ENCODE measurements around the gene SACS. TPM values are rescaled to one million over a fixed set of nuclear protein-coding genes. Genes with fewer than 3 reads are reported as not detected.
"Not testable (repeated sequence)": the region's sequence is repeated elsewhere in the genome, so short reads cannot be mapped to it uniquely, and the experiment has no call there.

SACS gene
- total RNA-seq, 2 donors from 2014 or later: 28.2 to 65.5 TPM

DNA sequence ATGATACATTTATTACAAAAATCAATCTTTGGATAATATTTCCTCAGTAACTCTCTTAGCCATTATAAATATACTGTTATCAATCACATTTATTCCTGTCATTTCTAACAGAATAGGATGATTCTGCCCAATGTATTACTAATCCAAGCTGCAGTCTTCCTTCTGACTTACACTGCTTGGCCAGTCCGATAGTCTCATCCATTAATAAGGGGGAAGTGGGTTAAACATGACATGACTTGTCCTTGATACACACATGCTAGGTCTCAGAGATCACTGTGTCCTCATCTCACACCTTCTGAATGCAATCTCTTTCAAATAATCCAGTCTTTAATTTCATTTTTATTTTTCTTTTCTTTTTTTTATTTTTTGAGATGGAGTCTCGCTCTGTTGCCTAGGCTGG lies 18.8 kb downstream of the SACS start:
- ATAC-seq (no peak), DNase-seq (ENCODE audit: low spot score) (no peak)
- Mint-ChIP-seq H3K4me3 (no peak overlapping the region), H3K27me3 (peaks cover 5 to 7% of the 10 kb centered on the region in 2 donors), H3K9me3 (no peaks in the 10 kb centered on the region), H3K36me3 (no peaks in the 10 kb centered on the region), H3K27ac (no peak overlapping the region), H3K4me1 (ENCODE audit: low read depth in 2 of 2) (no peaks in the 10 kb centered on the region)

DNA sequence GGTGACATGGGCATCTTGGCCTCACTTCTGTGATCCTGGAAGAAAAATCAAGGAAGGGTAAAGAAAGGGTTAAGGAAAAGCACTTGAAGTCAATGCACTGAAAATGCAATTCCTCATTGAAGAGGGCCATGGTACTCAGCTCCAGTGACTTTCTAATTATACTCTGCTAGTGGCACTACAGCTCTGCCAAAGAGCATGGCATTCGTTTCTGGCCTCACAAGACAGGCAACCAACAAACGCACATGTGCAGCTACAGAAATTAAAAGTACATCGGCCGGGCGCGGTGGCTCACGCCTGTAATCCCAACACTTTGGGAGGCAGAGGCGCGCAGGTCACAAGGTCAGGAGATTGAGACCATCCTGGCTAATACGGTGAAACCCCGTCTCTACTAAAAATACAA lies 21.8 kb downstream of the SACS start:
- H3K27me3 Mint-ChIP-seq: peaks cover 7% of the 10 kb centered on the region in 2 donors
- no peaks in the 10 kb centered on the region for H3K36me3 Mint-ChIP-seq
- H3K27ac Mint-ChIP-seq: no peak overlapping the region
- peaks cover 0 to 2% of the 10 kb centered on the region in 2 donors for H3K4me1 Mint-ChIP-seq (ENCODE audit: low read depth in 2 of 2)
- no peak overlapping the region for H3K4me3 Mint-ChIP-seq
- no peaks in the 10 kb centered on the region for H3K9me3 Mint-ChIP-seq
- no peak for ATAC-seq
- DNase-seq (ENCODE audit: low spot score): no peak

DNA sequence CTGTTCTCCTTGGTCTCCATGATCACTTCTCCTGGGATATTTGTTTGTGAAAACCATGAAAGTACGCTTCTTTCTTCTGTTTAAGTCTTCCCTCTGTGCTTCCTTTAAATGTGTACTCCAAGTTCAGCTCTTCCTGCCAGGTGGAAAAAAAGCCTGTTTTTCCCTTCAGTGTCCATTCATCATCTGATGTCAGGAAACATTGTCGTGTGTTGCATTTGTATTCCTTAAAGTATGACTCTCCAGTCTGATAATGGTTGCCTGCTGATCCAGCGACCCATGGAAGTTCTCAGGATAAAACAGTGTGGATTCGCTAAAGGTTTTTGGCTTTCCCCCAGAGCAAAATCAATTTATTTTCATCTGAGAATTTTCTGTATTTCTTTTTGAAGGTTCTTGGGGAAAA lies 22.3 kb downstream of the SACS start:
- Mint-ChIP-seq H3K27ac (no peak overlapping the region), H3K9me3 (no peaks in the 10 kb centered on the region), H3K4me3 (no peak overlapping the region), H3K36me3 (no peaks in the 10 kb centered on the region), H3K27me3 (peaks cover 7% of the 10 kb centered on the region in 2 donors), H3K4me1 (ENCODE audit: low read depth in 2 of 2) (peaks cover 0 to 2% of the 10 kb centered on the region in 2 donors)
- ATAC-seq (no peak), DNase-seq (ENCODE audit: low spot score) (no peak)

DNA sequence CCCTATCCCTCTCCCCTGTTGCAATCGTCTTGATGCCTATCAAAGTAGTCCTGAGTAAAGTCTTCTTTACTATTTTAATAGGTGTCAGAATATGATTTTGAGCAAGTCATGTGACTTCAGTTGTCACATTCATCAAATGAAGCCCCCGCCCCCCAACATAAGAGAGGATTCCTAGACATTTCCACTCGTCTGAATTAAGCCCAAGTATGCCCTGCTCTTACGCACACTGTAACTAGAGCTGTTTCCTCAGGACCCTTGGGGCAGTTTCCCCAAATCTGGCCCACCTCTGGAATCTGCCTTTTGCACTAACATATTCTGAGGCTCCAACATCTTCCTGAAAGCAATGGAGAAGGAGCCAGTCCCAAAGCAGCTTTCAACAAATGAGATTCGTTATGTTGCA lies 25.5 kb downstream of the SACS start:
- peaks cover 0 to 2% of the 10 kb centered on the region in 2 donors for H3K4me1 Mint-ChIP-seq (ENCODE audit: low read depth in 2 of 2)
- no peak overlapping the region for H3K4me3 Mint-ChIP-seq
- no peak overlapping the region for H3K27ac Mint-ChIP-seq

DNA sequence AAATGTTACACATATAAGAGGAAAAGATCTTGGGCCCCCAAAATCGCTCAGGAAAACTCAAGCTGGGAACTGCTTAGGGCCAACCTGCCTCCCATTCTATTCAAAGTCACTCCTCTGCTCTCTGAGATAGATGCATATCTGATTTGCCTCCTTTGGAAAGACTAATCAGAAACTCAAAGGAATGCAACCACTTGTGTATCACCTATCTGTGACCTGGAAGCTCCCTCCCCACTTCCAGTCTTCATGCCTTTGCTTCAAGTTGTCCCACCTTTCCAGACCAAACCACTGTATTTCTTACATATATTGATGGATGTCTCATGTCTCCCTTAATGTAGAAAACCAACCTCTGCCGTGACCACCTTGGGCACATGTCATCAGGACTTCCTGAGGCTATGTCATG lies 32.3 kb downstream of the SACS start:
- not testable (repeated sequence) for H3K9me3 Mint-ChIP-seq; H3K4me3 Mint-ChIP-seq; DNase-seq (ENCODE audit: low spot score); ATAC-seq; H3K27ac Mint-ChIP-seq; H3K4me1 Mint-ChIP-seq (ENCODE audit: low read depth in 2 of 2); H3K36me3 Mint-ChIP-seq
- peaks cover 28 to 37% of the 10 kb centered on the region in 2 donors for H3K27me3 Mint-ChIP-seq

More for the DNA sequence above, 25.5 kb downstream of the SACS start:
- no peaks in the 10 kb centered on the region for H3K9me3 Mint-ChIP-seq
- no peak for ATAC-seq
- H3K27me3 Mint-ChIP-seq: peaks cover 21 to 37% of the 10 kb centered on the region in 2 donors
- DNase-seq (ENCODE audit: low spot score): no peak
- H3K36me3 Mint-ChIP-seq: no peaks in the 10 kb centered on the region

DNA sequence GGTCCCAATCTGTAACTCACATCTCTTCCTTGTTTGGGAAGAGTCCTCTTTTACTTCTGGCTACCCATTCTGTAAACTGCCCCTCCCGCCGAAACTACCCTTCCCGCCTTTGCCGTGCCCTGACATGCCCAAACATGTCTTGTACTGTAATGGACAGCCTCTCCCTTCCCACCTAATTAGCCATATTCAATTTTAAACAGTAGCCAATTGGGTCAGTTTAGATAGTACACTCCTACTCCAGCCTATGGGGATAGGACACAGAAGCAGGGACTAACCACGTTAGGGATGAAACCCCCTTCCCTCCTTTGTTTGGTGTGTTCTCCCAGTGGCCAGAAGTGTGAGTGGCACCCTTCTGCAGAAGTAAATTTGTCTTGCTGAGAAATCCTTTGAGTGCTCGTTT lies 34.2 kb downstream of the SACS start:
- H3K4me1 Mint-ChIP-seq (ENCODE audit: low read depth in 2 of 2): no peaks in the 10 kb centered on the region
- H3K27me3 Mint-ChIP-seq: peaks cover 20 to 26% of the 10 kb centered on the region in 2 donors
- no peak overlapping the region for H3K4me3 Mint-ChIP-seq
- no peaks in the 10 kb centered on the region for H3K9me3 Mint-ChIP-seq
- DNase-seq (ENCODE audit: low spot score) (no peak), ATAC-seq (no peak)
- no peaks in the 10 kb centered on the region for H3K36me3 Mint-ChIP-seq
- H3K27ac Mint-ChIP-seq: no peak overlapping the region

DNA sequence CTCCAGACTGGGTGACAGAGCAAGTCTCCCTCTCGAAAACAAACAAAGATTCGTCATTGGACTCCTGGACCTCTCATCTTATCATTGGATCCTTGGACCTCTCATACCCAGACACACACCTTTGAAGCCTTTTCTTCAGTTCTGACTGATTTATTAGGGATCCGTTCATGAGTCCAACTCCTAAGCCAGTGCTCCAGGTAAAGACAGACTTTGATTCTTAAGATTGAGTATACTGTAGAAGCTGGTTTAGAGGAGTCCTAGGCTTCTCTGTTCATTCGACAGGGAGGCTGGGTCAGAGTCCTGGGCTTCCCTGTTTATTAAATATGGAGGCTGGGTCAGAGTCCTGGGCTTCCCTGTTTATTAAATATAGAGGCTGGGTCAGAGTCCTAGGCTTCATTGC lies 38.7 kb downstream of the SACS start:
- H3K4me1 Mint-ChIP-seq (ENCODE audit: low read depth in 2 of 2): no peaks in the 10 kb centered on the region
- H3K36me3 Mint-ChIP-seq: no peaks in the 10 kb centered on the region
- no peak for ATAC-seq
- no peak overlapping the region for H3K4me3 Mint-ChIP-seq
- H3K27me3 Mint-ChIP-seq: peaks cover 7 to 14% of the 10 kb centered on the region in 2 donors
- no peaks in the 10 kb centered on the region for H3K9me3 Mint-ChIP-seq
- DNase-seq (ENCODE audit: low spot score): no peak
- no peak overlapping the region for H3K27ac Mint-ChIP-seq

DNA sequence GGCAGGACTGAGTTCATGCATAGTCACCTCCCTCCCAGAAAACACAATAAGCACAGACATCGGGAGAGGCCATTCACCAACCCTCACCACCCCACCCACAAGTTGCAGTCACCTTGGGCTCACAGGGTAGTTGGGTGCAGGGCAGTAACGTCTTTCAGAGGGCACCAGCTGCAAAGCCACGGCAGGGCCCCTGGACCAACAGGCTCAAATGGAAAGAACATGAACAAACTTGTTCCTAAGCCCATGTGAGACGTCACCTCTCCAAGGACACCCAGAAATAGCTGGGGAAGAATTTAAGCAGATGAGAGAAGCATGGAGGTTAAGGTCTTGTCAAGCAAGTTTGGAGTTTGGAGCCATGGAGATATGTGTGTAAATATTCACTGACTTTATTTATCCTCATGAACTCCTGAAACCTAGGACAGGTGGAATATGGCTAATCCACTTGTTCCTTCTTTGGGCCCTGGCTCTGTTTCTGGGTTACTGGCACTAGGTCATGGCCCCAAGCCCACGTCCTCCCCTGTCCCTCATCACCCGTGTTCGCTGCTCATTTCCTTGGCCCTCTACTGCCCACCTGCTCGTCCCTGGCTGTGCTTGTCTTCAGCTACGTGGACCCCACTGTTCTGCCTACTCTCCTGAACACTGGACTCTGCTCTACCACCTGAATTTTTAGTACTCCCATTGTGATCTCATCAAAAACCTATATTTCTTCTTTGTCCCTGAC lies 40.4 kb downstream of the SACS start:
- H3K9me3 Mint-ChIP-seq: no peaks in the 10 kb centered on the region
- H3K4me3 Mint-ChIP-seq: no peak overlapping the region
- H3K27me3 Mint-ChIP-seq: peaks cover under 1 to 7% of the 10 kb centered on the region in 2 donors
- no peak overlapping the region for H3K27ac Mint-ChIP-seq
- ATAC-seq (no peak), DNase-seq (ENCODE audit: low spot score) (no peak)
- H3K4me1 Mint-ChIP-seq (ENCODE audit: low read depth in 2 of 2): no peaks in the 10 kb centered on the region
- H3K36me3 Mint-ChIP-seq: no peaks in the 10 kb centered on the region

DNA sequence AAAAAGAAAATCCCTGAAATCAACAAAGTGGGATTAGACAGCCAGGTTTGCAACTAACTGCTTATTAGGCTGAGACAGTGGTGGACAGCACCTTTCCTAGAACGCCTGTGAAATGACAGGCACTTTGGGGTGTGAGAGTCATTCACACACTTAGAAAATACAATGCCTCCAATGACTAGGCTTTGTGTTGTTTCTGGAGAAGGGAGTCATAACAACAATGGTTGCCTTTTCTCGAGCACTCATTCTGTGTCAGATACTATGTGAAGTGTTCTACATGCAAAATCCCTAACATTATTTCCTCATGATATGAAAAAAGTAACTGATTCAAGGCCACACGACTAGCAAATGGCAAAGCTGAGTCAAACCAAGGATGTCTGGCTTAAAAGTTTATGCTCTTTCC lies 41.2 kb downstream of the SACS start:
- no peak for DNase-seq (ENCODE audit: low spot score)
- Mint-ChIP-seq H3K36me3 (no peaks in the 10 kb centered on the region), H3K4me1 (ENCODE audit: low read depth in 2 of 2) (no peaks in the 10 kb centered on the region), H3K27ac (no peak overlapping the region), H3K9me3 (no peaks in the 10 kb centered on the region), H3K27me3 (peaks cover 6 to 7% of the 10 kb centered on the region in 2 donors), H3K4me3 (no peak overlapping the region)
- ATAC-seq: no peak

DNA sequence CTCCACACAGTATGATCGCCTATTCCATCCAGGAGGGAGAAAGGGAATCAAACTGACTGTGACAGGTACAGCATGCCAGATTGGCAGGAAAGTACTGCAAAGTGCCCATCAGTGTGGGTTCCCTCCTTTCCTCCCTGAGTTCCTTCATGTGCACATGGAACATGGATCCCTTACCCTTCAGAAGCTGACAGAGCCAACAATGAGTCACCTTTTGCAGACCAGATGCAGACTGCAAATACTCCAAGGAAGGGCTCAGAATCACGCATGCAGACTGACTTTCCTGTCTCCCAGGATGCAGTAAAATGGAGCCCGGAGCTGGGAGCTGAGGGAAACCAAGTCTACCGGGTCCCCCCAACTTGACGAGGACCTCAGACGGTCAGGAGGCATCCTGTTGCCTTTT lies 41.8 kb downstream of the SACS start:
- Mint-ChIP-seq H3K4me1 (ENCODE audit: low read depth in 2 of 2) (no peaks in the 10 kb centered on the region), H3K9me3 (no peaks in the 10 kb centered on the region), H3K4me3 (no peak overlapping the region), H3K27ac (no peak overlapping the region), H3K27me3 (peaks cover 8% of the 10 kb centered on the region in 2 donors), H3K36me3 (no peaks in the 10 kb centered on the region)
- DNase-seq (ENCODE audit: low spot score) (no peak), ATAC-seq (no peak)

DNA sequence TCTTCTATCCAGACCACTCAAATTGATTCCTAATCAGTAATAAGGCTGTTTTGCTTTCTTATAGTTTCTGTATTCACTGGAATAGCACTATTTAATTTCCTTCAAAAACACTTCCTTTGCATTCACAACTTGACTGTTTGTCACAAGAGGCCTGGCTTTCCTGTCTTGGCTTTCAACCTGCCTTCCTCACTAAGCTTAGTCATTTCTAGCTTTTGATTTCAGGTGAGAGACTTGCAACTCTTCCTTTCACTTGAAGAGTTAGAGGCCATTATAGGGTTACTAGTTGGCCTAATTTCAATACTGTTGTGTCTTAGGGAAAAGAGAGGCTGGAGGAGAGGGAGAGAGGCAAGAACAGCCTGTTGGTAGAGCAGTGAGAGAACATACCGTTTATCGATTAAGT lies 47.0 kb downstream of the SACS start:
- Mint-ChIP-seq H3K27ac (no peak overlapping the region), H3K36me3 (no peaks in the 10 kb centered on the region), H3K4me1 (ENCODE audit: low read depth in 2 of 2) (peaks cover 0 to 4% of the 10 kb centered on the region in 2 donors), H3K9me3 (no peaks in the 10 kb centered on the region), H3K27me3 (peaks cover 20 to 37% of the 10 kb centered on the region in 2 donors), H3K4me3 (no peak overlapping the region)
- ATAC-seq: no peak
- DNase-seq (ENCODE audit: low spot score): no peak

DNA sequence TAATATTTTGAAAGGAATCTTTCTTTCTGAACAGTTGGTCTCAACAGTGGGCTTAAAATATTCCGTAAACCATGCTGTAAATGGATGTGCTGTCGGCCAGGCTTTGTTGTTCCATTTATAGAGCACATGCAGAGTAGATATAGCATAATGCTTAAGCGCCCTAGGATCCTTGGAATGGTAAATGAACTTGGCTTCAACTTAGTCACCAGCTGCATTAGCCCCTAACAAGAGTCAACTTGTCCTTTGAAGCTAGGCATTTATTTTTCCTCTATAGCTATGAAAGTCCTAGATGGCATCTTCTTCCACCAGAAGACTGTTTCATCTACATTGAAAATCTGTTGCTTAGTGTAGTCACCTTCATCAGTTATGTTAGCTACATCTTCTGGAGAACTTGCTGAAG lies 47.6 kb downstream of the SACS start:
- Mint-ChIP-seq H3K27me3 (peaks cover 18 to 37% of the 10 kb centered on the region in 2 donors), H3K4me3 (no peak overlapping the region), H3K9me3 (no peaks in the 10 kb centered on the region), H3K27ac (no peak overlapping the region), H3K4me1 (ENCODE audit: low read depth in 2 of 2) (peaks cover 0 to 4% of the 10 kb centered on the region in 2 donors), H3K36me3 (no peaks in the 10 kb centered on the region)
- no peak for DNase-seq (ENCODE audit: low spot score)
- ATAC-seq: no peak

DNA sequence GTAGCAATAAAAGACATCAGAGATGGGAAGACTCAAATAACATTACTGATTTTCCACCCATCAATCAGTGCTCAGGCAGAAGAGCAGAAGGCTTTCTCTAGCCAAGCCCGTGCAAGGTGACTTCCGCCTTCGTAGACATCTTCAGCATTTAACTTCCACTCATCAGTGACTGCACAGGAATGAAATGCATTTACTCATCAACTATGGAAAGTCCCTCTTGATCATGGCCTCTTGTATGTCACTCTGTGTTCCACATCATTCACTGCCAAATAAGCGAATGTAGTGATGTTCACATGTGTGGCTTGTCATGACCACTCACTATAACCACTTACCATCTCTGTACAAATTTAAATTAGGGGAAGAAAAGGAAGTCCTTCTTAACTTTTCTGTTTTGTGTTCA lies 49.4 kb downstream of the SACS start:
- Mint-ChIP-seq H3K27ac (no peak overlapping the region), H3K4me1 (ENCODE audit: low read depth in 2 of 2) (peaks cover 4 to 10% of the 10 kb centered on the region in 2 donors), H3K9me3 (no peaks in the 10 kb centered on the region), H3K36me3 (no peaks in the 10 kb centered on the region), H3K27me3 (peaks cover 18 to 37% of the 10 kb centered on the region in 2 donors), H3K4me3 (no peak overlapping the region)
- ATAC-seq (no peak), DNase-seq (ENCODE audit: low spot score) (no peak)

DNA sequence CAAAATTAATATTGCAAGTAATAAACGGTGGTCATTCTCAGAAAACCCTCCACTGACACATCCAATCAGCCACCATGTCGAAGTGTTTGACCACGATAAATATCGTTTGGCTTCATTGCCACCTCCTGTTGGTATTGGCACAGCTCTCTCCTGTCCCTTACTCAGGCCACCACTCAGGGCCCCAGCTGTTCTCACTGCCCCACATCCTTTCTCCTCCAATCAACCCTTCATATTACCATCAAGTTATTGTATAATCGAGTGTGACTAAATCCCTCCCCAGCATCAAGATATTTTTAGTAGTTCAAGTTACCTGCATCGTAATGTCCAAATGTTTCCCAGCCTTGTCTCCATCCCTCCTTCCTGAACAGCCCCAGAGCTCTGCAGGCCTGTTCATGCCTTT lies 50.4 kb downstream of the SACS start:
- ATAC-seq: no peak
- Mint-ChIP-seq H3K9me3 (no peaks in the 10 kb centered on the region), H3K27me3 (peaks cover 18 to 36% of the 10 kb centered on the region in 2 donors), H3K27ac (no peak overlapping the region), H3K4me1 (ENCODE audit: low read depth in 2 of 2) (peaks cover 7 to 13% of the 10 kb centered on the region in 2 donors), H3K36me3 (no peaks in the 10 kb centered on the region), H3K4me3 (no peak overlapping the region)
- DNase-seq (ENCODE audit: low spot score): no peak

DNA sequence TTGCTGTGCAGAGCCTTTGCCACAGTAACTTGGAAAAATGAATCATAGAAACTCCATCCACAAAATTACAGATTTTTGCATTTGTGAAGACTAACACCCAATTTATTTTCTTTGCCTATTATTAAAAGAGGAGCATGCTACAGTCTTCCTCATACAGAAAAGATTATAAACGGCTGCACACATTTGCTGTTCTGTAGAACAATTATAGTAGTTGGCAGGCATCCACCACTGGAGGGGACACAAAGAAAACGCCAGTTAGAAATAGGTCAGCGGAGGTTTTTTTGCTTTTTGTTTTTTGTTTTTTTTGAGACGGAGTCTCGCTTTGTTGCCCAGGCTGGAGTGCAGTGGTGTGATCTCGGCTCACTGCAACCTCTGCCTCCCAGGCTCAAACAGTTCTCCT lies 51.6 kb downstream of the SACS start:
- DNase-seq (ENCODE audit: low spot score) (no peak), ATAC-seq (no peak)
- H3K36me3 Mint-ChIP-seq: no peaks in the 10 kb centered on the region
- no peak overlapping the region for H3K27ac Mint-ChIP-seq
- peaks cover 22 to 30% of the 10 kb centered on the region in 2 donors for H3K27me3 Mint-ChIP-seq
- peaks cover 16 to 20% of the 10 kb centered on the region in 2 donors for H3K4me1 Mint-ChIP-seq (ENCODE audit: low read depth in 2 of 2)
- no peak overlapping the region for H3K4me3 Mint-ChIP-seq
- no peaks in the 10 kb centered on the region for H3K9me3 Mint-ChIP-seq
